Activated CD4-positive, alpha-beta T cell treated with anti-CD3 and anti-CD28 coated beads, Interleukin-2, Interleukin-4, amounts not matched to agents 100 ng/mL and 50 ng/mL, durations not matched to agents 16 hours and 8 hours (primary cell): ENCODE measurements around the gene DCST2.

Experiments
- DNase-seq: peaks from one replicate; pipeline ENCODE4 v3.0.0-alpha.2; 2020; ENCODE audit warnings: low spot score

Gene DCST2

DNA sequence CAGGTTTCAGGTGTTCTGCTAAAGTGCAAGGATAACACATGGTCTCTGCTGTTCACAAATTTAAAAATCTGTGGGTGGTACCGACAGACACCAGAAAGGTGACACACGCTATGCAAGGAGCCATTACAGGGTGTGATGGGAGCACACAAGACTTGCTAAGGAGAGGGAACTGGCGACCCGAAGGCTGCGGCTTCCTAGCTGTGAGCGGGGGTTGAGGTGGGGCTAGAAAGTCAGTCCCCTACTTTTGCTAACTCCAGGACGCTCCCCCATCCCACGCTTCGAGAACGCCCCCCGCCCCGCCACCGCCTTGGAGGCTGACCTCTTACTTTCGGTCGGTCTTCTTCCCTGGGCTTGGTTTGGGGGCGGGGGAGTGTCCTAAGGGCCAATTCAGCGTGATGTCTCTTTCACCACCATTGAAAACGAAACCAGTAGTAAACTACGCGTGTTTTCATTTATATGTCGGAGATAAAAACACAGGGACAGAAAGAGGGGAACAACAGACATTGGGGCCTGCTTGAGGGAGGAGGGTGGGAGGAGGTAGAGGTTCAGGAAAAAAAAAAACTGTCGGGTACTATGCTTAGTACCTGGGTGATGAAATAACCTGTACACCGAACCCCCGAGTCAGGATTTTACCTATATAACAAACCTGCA, 58.0 kb downstream of the DCST2 start:
- peak; percentile 66 for DNase-seq

DNA sequence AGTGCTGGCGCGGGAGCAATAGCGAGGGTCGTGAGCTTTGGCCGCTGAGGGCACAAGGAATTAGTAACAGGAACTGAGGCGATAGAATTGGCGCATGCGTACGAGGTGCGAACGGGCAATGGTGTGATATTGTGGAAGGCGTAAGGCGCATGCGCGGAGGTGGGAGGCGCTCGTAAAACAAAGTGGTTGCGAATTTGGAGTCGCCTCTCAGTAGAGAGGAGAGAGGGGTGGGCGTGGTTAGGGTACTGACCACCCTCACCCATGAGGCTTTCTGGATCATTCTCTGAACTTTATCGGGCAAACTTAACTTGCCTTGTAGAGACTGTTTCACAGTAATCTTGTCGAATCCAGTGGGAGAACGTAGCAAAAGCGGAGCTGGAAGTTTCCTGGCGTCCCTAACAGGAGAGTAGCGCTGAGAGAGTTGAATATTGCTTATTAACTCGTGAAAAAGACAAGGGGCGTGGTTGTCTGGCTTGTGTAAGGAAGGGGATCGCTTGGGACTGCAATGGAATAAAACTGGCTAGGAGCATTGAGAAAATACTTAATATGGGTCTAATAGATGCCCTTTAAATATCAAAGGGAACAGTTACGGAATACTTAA, 58.7 kb downstream of the DCST2 start:
- DNase-seq = peak; percentile 97

DNA sequence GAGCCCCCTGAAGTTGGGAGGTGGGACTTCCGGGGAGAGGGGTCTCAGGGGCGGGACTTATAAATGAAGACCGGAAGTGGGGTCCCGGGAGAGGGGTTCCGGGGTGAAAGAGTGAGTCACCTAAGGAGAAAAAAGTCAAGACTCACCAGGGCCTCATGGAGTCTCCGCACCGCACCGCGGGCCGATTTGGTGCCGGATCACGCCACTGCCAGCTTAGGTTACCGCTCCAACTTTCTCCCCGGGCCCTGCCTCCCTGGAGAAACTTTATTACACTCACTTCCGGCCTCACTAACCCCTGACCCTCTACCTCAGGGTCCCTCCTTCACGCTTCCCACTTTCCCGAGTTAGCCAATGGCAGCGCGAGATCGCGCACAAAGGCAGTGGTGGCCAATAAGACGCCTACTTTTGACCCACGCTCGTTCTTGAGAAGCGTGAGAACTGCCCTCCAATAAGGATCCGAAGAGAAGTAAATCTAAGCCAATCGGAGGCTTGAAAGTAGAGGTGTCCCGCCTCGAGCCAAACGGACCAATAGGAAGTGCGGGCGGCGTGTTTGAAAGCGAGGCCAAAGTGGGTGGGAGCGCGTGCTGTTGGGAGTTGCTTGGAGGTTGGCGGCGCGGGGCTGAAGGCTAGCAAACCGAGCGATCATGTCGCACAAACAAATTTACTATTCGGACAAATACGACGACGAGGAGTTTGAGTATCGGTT, 59.3 kb downstream of the DCST2 start, which contains the start of gene CKS1B:
Gene CKS1B, plus strand, starts transcription at position 580 of the 706 bp plus-strand sequence. Its CDS starts 65 bp downstream, at position 645.
- peak; percentile 100 for DNase-seq

DNA sequence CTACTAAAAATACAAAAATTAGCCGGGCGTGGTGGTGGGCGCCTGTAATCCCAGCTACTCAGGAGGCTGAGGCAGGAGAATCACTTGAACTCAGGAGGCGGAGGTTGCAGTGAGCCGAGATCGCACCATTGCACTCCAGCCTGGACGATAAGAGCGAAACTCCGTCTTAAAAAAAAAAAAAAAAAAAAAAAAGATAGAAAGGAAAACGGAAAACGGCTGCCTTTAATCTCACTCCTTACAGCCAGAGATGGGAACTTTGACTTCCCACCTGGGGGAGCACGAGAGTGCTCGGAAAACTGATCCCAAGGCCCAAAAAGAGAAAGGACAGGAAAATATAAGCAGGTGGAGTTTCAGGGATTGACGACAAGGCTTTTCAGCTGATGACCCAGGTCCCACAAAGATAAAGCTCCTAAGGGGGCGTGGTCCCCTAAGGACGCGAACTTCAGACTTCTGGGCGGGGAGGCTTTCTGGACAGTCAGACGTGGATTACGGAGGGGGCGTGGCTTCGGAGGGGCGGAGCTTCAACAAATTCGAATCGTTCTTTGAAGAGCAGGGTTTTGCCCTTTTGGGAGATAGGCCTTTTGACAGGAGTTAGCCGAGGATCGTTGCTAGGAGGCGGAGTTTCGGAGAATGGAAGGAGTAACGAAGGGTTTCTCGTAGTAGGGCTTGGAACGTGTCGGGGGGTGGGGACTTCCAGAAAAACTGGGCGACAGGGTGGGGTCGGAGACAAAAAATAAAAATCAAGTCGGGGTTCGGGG, 60.1 kb downstream of the DCST2 start:
- peak; percentile 95 for DNase-seq

DNA sequence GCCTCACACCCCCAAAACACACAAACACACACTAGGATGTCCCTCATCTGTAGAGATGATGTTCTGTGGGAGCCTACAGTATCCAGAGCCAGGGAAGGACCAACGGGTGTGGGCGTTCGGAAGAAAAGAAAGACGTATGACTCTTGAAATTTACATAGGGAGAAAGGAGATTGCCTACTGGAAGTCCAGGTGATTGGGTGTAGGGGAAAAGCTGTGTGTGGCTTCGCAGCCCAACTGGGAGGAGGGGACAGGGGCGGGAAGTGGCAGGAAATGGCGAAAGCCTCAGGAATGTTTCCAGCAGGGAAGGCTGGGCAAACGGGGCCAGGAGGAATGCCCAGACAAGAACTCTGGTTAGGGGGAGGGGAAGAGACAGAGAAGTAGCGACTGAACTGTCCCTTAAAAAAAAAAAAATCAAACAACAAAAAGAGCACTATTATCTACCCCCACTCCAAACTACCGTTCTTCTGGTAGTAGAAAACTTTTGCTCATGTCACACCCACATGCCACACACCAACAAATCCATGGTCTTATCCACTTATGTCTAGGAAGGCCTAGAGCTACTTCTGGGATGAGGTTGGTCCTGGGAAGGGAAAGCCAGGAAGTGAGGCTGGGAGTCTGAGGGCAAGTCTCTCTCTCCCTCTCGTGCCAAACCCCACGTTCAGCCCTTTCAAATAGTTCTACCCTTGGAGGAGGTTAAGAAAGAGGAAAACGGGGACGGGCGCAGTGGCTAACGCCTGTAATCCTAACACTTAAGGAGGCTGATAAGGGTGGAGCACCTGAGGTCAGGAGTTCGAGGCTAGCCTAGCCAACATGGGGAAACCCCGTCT, 60.9 kb downstream of the DCST2 start:
- no peak for DNase-seq

DNA sequence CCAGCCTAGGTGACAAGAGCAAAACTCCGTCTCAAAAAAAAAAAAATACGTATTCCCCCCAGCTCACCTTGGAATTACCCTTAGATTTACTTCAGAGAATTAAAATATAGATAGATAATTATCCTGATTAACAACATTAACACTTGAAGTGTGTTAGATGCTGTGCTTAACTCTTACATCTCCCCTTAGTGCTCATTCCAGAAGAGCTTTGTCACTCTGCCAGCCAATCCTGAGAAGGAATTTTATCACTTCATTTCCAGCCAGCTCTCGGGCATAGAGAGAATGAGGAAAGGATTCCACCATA, 61.4 kb downstream of the DCST2 start:
- DNase-seq = no peak

DNA sequence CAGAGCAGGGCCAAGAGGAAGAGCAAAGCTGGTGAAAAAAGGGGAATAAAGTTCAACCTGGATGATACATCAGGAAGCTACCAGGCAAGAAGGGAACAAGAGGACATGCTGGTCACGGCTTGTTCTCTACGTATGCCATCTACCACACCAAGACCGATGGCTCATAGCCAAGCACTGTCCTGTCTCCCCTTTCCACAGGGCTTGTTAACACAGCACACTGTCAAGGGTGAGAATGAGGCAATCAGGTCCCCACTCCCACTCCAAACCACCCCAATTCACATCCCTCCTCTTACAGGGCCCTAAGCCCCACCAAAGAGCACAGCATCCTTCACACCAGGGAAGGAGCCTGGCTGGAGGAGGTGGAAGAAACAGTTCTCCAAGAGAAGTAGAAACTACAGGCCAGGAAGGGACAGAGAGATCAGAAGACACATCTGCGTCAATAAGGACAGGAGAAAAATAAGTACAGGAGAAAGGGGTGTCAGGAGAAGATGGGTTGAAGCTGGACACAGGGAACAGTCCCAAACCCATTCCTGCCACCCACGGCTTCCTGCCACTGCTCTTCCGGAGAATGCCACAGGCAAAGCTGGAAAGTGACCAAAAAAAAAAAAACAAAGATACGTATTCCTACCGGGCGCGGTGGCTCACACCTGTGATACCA, 62.1 kb downstream of the DCST2 start:
- no peak for DNase-seq

DNA sequence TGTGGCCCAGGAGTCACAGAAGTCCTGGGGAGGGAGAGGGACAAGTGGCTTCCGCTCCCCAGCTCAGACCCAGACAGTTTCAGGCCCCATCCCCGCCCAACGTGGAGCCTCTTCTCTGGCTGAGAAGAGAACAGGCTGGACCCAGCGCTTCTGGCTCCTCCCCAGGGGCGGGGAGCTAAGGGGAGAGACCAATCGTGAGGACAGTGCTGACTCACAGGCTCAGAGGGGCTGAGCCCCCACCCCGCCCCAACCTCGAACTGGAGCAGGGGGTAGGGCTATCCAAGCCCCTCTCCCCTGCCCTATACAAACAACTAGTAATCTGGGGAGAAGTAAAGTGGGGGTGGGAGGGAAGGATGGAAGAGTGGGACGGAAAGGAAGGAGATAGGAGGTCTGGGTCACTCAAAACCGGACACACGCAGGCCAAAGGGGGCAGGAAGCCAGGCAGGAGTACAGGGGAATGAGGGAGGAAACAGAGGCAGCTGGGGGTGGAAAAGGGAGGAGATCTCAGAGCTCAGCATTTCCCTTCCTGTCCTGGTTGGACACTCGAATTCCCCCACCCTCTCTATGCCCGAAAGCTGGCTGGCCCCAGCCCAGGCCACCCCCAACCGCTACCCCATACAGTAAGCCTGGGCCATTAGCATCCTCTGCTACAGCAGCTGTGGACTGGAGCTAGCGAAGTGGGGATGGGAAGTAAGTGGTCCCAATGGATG, 62.8 kb downstream of the DCST2 start, which contains the start of gene SHC1:
Gene SHC1, minus strand, starts transcription at position 117 of the 710 bp plus-strand sequence. CDS start 221 bp downstream, outside the sequence.
- DNase-seq = peak; percentile 57

DNA sequence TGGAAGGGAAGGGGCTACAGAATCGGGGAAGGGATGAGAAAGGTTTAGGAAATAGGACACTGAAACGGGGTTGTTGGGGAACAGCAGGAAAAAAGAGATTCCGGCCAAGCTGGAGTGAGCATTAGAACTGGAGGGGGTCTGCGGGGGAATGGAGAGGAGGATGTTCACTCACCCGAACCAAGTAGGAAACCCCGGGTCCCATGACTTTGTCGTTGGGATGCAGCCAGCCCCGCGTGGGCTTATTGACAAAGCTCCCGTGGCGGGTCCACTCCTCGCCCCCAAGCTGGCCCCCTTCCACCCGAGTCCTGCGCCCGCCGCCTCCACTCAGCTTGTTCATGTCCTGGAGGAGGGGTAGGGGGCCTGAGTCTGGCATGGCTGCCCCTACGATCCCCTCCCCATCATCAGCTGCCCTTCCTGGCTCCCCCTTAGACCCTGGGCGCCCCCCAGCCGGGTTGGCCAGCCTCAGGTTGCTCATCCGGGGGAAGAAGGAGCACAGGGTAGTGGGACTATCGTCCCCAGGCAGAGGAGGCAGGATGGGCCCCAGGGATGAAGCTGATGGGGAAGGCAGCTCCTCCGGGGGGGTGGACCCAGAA, 63.6 kb downstream of the DCST2 start:
- no peak for DNase-seq

DNA sequence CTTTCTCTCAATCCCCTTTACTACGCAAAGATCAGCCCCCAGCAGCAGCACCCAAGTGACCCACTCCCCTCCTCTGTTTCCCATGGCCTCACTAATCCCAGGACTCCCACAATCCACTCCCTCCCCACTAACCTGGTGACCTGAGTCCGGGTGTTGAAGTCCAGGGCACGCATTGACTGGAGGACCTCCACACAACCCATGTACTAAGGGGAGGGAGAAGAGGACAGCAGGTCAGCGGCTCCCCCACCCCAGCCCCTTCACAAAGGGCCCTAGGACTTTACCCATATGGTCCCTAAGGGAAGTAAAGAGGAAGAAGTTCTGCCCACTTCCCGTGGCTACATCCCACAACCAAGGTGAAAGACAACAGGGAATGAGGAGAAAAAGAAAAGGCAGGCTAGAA, 64.3 kb downstream of the DCST2 start:
- DNase-seq = no peak

DNA sequence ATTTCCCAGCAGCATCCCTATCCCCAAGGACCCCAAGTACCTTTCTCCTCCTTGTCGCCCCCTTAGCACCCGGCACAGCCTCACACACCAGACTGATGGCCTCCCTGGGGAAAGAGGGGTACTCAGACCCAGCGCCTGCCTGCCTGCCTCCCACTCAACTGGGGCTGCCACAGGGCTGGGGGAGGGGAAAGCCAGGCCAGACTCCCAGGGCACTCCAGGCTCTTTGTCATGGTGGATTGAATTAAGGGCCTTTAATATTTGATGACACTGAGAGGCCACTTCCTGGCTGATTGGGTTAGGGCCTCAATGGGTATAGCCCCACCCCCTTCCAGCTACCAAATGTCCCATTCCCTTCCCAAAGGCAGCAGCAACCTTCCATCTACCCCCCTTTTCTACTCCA, 64.8 kb downstream of the DCST2 start:
- DNase-seq = no peak
